ENCODE measurements around the gene MAPK8IP1.

- TF ChIP-seq CTCF (IDR thresholded peaks at IDR 0.05) = no peak
- no peak for TF ChIP-seq EZH2 (IDR thresholded peaks at IDR 0.05; ENCODE audit: borderline replicate concordance, insufficient read depth, low read depth, low read length, poor library complexity, severe bottlenecking)
Measured at GRCh38 chr11:45947885-45948284, 62.4 kb downstream of the MAPK8IP1 start.

Measured in B cell (primary cell).